ENCODE measurements around the gene FBXW11. TPM values are rescaled to one million over a fixed set of nuclear protein-coding genes. Genes with fewer than 3 reads are reported as not detected.

The FBXW11 gene
- total RNA-seq, 2 donors from 2014 or later: 29.0 to 64.6 TPM

DNA sequence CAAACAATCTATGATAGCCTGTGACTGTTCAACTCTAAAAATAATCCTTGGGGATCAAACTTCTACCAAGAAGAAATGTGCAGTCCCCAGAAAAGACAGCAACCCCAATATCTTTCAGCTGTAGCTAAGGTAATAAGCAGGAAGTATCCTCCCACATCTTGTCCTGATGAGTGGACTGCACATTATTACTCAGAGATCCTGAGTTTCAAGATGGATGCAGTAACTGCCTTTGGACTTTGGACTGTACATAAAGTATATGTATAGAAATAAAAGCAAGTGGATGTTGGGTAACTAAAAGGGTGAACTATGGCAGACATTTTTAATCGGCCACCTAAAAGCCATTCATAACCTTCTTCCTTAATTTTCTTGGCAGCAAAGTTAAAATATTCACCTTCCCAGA, 175.8 kb downstream of the FBXW11 start:
- Histone ChIP-seq H3K36me3 (replicated peaks in 1 of 2; ENCODE audit: insufficient read depth in 1 of 2, low read depth in 2 of 2) (no peaks in the 10 kb centered on the region), H3K27me3 (no peaks in the 10 kb centered on the region), H3K4me3 (no peak overlapping the region), H3K9me3 (no peaks in the 10 kb centered on the region), H3K4me1 (no peaks in the 10 kb centered on the region), H3K27ac (no peak overlapping the region)
- TF ChIP-seq, protein P1, sequence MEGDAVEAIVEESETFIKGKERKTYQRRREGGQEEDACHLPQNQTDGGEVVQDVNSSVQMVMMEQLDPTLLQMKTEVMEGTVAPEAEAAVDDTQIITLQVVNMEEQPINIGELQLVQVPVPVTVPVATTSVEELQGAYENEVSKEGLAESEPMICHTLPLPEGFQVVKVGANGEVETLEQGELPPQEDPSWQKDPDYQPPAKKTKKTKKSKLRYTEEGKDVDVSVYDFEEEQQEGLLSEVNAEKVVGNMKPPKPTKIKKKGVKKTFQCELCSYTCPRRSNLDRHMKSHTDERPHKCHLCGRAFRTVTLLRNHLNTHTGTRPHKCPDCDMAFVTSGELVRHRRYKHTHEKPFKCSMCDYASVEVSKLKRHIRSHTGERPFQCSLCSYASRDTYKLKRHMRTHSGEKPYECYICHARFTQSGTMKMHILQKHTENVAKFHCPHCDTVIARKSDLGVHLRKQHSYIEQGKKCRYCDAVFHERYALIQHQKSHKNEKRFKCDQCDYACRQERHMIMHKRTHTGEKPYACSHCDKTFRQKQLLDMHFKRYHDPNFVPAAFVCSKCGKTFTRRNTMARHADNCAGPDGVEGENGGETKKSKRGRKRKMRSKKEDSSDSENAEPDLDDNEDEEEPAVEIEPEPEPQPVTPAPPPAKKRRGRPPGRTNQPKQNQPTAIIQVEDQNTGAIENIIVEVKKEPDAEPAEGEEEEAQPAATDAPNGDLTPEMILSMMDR (IDR thresholded peaks at IDR 0.05): no peak
- TF ChIP-seq POLR2A (IDR thresholded peaks at IDR 0.05): no peak
- ATAC-seq: no peak
- WGBS, 2 donors: 76 to 85% methylated on average over 1 of the region's 1 CpG
- no peak for DNase-seq
- intact Hi-C loops (cut with DNase I): no loop called here

DNA sequence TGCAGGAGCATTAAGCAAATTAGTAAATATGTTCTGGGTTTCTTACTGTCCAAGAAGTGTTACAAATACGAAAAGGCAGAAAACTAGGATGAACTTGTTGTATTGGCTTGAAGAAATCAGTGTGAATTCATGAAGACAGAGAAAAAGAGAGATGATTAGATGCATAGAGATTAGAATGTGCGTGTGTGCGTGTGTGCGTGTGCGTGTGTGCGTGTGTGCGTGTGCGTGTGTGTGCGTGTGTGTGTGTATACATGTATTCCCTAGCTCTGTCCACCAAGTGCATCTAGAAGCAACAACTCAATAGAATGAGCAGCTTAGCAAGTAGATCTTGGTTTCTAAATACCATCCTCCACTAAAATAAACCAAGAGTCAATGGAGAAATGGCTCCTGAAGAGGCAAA, 179.3 kb downstream of the FBXW11 start:
- intact Hi-C loops (cut with DNase I): no loop called here
- Histone ChIP-seq H3K9me3 (no peaks in the 10 kb centered on the region), H3K27me3 (no peaks in the 10 kb centered on the region), H3K27ac (no peak overlapping the region), H3K4me1 (no peaks in the 10 kb centered on the region), H3K4me3 (no peak overlapping the region), H3K36me3 (replicated peaks in 1 of 2; ENCODE audit: insufficient read depth in 1 of 2, low read depth in 2 of 2) (no peaks in the 10 kb centered on the region)
- WGBS, 2 donors: 89 to 94% methylated on average over 9 of the region's 9 CpGs
- DNase-seq: no peak
- no peak for TF ChIP-seq POLR2A (IDR thresholded peaks at IDR 0.05)
- TF ChIP-seq, protein P1 (IDR thresholded peaks at IDR 0.05): no peak
- no peak for ATAC-seq

DNA sequence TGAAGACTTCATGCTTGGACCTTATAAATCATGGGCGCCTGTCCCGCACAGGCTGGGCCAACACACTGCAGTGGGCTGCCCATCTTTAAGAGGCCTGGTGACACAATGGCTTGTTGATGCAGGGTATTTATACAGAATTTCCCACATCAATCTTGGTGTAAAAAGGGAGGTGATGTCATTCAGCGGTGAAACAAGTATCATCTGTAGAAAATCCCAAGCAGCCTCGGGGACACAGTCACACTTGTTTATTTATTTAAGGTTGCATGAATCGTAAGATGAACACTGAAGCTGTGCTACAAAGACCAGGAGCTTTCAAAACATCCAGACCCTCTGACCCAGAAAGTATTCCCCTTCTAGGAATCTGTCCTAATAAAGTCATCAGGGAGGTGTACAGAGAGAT, 180.3 kb downstream of the FBXW11 start:
- ATAC-seq (no peak), DNase-seq (no peak)
- H3K27me3 ChIP-seq: no peaks in the 10 kb centered on the region
- intact Hi-C loops (cut with DNase I): no loop called here
- no peaks in the 10 kb centered on the region for H3K36me3 ChIP-seq (replicated peaks in 1 of 2; ENCODE audit: insufficient read depth in 1 of 2, low read depth in 2 of 2)
- H3K4me1 ChIP-seq: no peaks in the 10 kb centered on the region
- H3K27ac ChIP-seq: no peak overlapping the region
- TF ChIP-seq, protein P1 (IDR thresholded peaks at IDR 0.05): no peak
- no peak for TF ChIP-seq POLR2A (IDR thresholded peaks at IDR 0.05)
- WGBS, 2 donors: 69 to 72% methylated on average over 5 of the region's 5 CpGs
- no peak overlapping the region for H3K4me3 ChIP-seq
- no peaks in the 10 kb centered on the region for H3K9me3 ChIP-seq

DNA sequence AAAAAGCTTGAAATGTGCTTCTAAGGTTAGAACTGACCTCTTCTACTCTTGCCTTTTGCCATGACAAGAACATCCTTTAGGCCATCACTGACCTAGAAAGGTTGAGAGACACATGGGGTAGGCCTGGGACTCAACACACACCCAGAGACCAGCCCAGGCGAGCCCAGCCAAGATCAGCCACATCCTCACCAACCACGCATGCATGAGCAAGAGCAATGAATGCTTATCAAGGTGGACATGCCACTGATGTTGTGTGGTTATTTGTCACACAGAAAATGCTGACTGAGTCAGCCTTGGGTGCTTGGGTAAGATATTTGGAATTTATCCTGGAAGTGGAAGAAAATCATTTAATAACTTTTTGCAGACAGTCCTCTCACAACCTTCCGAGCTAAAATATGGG, 181.4 kb downstream of the FBXW11 start:
- TF ChIP-seq, protein P1 (IDR thresholded peaks at IDR 0.05): no peak
- no peak for TF ChIP-seq POLR2A (IDR thresholded peaks at IDR 0.05)
- intact Hi-C loops (cut with DNase I): no loop called here
- no peaks in the 10 kb centered on the region for H3K9me3 ChIP-seq
- H3K4me3 ChIP-seq: no peak overlapping the region
- 93 to 94% methylated on average over 3 of the region's 3 CpGs for WGBS, 2 donors
- H3K27me3 ChIP-seq: no peaks in the 10 kb centered on the region
- DNase-seq (no peak), ATAC-seq (no peak)
- H3K4me1 ChIP-seq: no peaks in the 10 kb centered on the region
- no peaks in the 10 kb centered on the region for H3K36me3 ChIP-seq (replicated peaks in 1 of 2; ENCODE audit: insufficient read depth in 1 of 2, low read depth in 2 of 2)
- no peak overlapping the region for H3K27ac ChIP-seq

DNA sequence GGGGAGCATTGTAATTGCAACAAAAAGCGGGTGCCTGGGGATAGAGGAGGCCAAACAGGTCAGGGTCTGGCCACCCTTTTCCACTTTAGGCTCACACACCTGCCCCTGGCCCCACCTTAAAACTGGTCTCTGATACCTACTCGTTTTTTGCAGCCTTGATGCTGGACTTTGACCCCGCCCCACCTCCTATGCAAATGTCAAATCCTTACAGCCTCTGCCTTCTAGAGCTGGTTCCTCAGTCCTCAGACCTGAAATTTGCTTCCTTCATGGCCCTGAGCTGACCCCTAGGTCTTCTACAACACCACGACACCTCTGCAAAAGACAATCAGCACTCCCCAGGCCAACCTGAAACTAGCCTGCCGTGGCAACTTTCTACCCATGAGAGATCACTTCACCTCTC, 183.2 kb downstream of the FBXW11 start:
- intact Hi-C loops (cut with DNase I): no loop called here
- DNase-seq (peak in 2 of 4 donors; percentile 26 to 51), ATAC-seq (no peak)
- H3K27ac ChIP-seq: no peak overlapping the region
- no peaks in the 10 kb centered on the region for H3K9me3 ChIP-seq
- H3K4me1 ChIP-seq: no peaks in the 10 kb centered on the region
- no peak overlapping the region for H3K4me3 ChIP-seq
- 33 to 37% methylated on average over 5 of the region's 5 CpGs for WGBS, 2 donors
- H3K36me3 ChIP-seq (replicated peaks in 1 of 2; ENCODE audit: insufficient read depth in 1 of 2, low read depth in 2 of 2): no peaks in the 10 kb centered on the region
- H3K27me3 ChIP-seq: no peaks in the 10 kb centered on the region
- TF ChIP-seq, protein P1 (IDR thresholded peaks at IDR 0.05): no peak
- TF ChIP-seq POLR2A (IDR thresholded peaks at IDR 0.05): no peak

Measured in body of pancreas (tissue), 4 donors.